HEK293 (cell line): Measurements from ENCODE around the gene TEDC2.

Source experiments
- CTCF ChIA-PET: fragments of 350-600 bp; formaldehyde crosslinking; extraction: SDS; loops from one replicate; lab custom pipeline; 2021; ENCODE audit warnings: antibody characterized with exemption; lab: Yijun Ruan, JAX
- POLR2A ChIA-PET: fragments of 300-600 bp; formaldehyde crosslinking; extraction: SDS; loops from one replicate; lab custom pipeline; 2020; ENCODE audit warnings: antibody characterized with exemption, inconsistent platforms; lab: Yijun Ruan, JAX
- H3K27ac ChIP-seq: fragments of 200-500 bp; sonication (Bioruptor generic); 2 replicates; pipeline ENCODE4 v1.5.1; 2014; ENCODE audit warnings: low read depth, low read length, control low read depth, inconsistent platforms; ENCODE audit errors: extremely low read depth
- H3K36me3 ChIP-seq, 2 experiments: fragments of 200-500 bp in 1 of 2; sonication (Bioruptor generic) in 1 of 2; 1 replicate in 1 of 2; 2 replicates in 1 of 2; pipeline ENCODE4 v1.5.1; 2014 to 2017; ENCODE audit warnings: inconsistent platforms in 2 of 2, low read length in 2 of 2; ENCODE audit not compliant: control insufficient read depth in 2 of 2, insufficient read depth in 1 of 2
- H3K4me1 ChIP-seq: fragments of 200-500 bp; sonication (Bioruptor generic); 2 replicates; pipeline ENCODE4 v1.5.1; 2014; ENCODE audit warnings: mild to moderate bottlenecking, low read length, inconsistent platforms; ENCODE audit not compliant: control insufficient read depth, insufficient read depth
- H3K4me3 ChIP-seq: 2 replicates; pipeline ENCODE4 v1.5.1; 2011; ENCODE audit warnings: low read depth, mild to moderate bottlenecking, control low read depth, low read length, moderate library complexity
- H3K9me3 ChIP-seq: fragments of 200-500 bp; sonication (Bioruptor generic); 2 replicates; pipeline ENCODE4 v1.5.1; 2014; ENCODE audit warnings: low read depth, low read length, inconsistent platforms; ENCODE audit not compliant: control insufficient read depth, insufficient read depth
- KLF1 ChIP-seq: fragments of 450-650 bp; formaldehyde crosslinking; IDR thresholded peaks from 2 replicates; pipeline ENCODE4 v1.5.1; 2016; ENCODE audit warnings: missing biosample characterization, missing genetic modification characterization
- ZNF138 ChIP-seq: fragments of 450-650 bp; formaldehyde crosslinking; IDR thresholded peaks from 2 replicates; pipeline ENCODE4 v1.5.1; 2016; ENCODE audit warnings: missing biosample characterization, missing genetic modification characterization, borderline replicate concordance
- ZNF148 ChIP-seq: fragments of 450-650 bp; formaldehyde crosslinking; IDR thresholded peaks from 2 replicates; pipeline ENCODE4 v1.5.0; 2017; ENCODE audit warnings: missing biosample characterization, missing genetic modification characterization, borderline replicate concordance
- ZNF518A ChIP-seq: fragments of 450-650 bp; formaldehyde crosslinking; conservative IDR thresholded peaks from 2 replicates; pipeline ENCODE4 v1.5.1; 2016; ENCODE audit warnings: low read depth, missing biosample characterization, missing genetic modification characterization
- ZNF558 ChIP-seq: fragments of 450-650 bp; formaldehyde crosslinking; IDR thresholded peaks from 2 replicates; pipeline ENCODE4 v1.5.1; 2016; ENCODE audit warnings: missing biosample characterization, missing genetic modification characterization
- ZNF645 ChIP-seq: fragments of 450-650 bp; formaldehyde crosslinking; IDR thresholded peaks from 2 replicates; pipeline ENCODE4; 2016; ENCODE audit warnings: missing biosample characterization, missing genetic modification characterization
- ZNF654 ChIP-seq: fragments of 450-650 bp; formaldehyde crosslinking; IDR thresholded peaks from 2 replicates; pipeline ENCODE4 v1.5.1; 2016; ENCODE audit warnings: low read depth, missing biosample characterization, missing genetic modification characterization
- ZNF660 ChIP-seq: fragments of 450-650 bp; IDR thresholded peaks from 2 replicates; pipeline ENCODE4 v1.5.1; 2018; ENCODE audit warnings: missing biosample characterization, mild to moderate bottlenecking, missing genetic modification characterization

TEDC2 gene

GRCh38 chr16:2483939-2484897, 24.3 kb downstream of the TEDC2 start (continued):
- TF ChIP-seq ZNF518A (tag by site-specific recombination) = no peak
- TF ChIP-seq ZNF558 = no peak
- no peak for TF ChIP-seq ZNF138 (tag by site-specific recombination)
- TF ChIP-seq ZNF645 (tag by site-specific recombination) = no peak

GRCh38 chr16:2484898-2485508, 25.1 kb downstream of the TEDC2 start:
- CTCF ChIA-PET = interaction anchor here (0.7 to 0.8 kb wide), 2 partner anchors 188 to 291 kb away, joined by 3 read pairs; no protein-coding TSS in a partner anchor
- POLR2A ChIA-PET = no interaction called here

GRCh38 chr16:2485811-2486507, 26.1 kb downstream of the TEDC2 start:
- peaks cover 0 to 8% of the 10 kb centered on the region in 2 experiments; a peak in 1 of 3 replicates for H3K36me3 ChIP-seq
- ChIA-PET POLR2A (no interaction called here), CTCF (interaction anchor here (0.7 to 0.8 kb wide), 2 partner anchors 26 to 292 kb away, joined by 3 to 4 read pairs; no protein-coding TSS in a partner anchor)
- H3K4me3 ChIP-seq = no peak overlapping the region
- no peaks in the 10 kb centered on the region; the same call in 1 of the 2 replicates for H3K4me1 ChIP-seq
- H3K9me3 ChIP-seq = no peaks in the 10 kb centered on the region
- TF ChIP-seq ZNF148 (tag by site-specific recombination) (no peak), KLF1 (peak; percentile 60)
- no peak overlapping the region for H3K27ac ChIP-seq

More at GRCh38 chr16:2484898-2485508, 25.1 kb downstream of the TEDC2 start:
- TF ChIP-seq ZNF654 (tag by site-specific recombination) = no peak
- TF ChIP-seq ZNF660 (tag by site-specific recombination) = peak; percentile 46; the same call in 1 of the 2 replicates
- Histone ChIP-seq H3K36me3 (peaks cover 0 to 4% of the 10 kb centered on the region in 2 experiments; a peak in 1 of 3 replicates), H3K9me3 (no peaks in the 10 kb centered on the region), H3K4me1 (no peaks in the 10 kb centered on the region; the same call in 1 of the 2 replicates), H3K4me3 (no peak overlapping the region), H3K27ac (no peak overlapping the region)
